OCI-LY1 (cell line): ENCODE data around the gene ANGPTL8.
A peak's percentile ranks its signal among the peaks of the same experiment; 100 is the strongest.

Experiments
- H2AFZ ChIP-seq: fragments of 200-600 bp; sonication (generic), shearing (Covaris generic); 2 replicates; pipeline ENCODE4 v1.6.0; 2014; ENCODE audit warnings: antibody characterized with exemption, mild to moderate bottlenecking, low read length
- H3F3A ChIP-seq: fragments of 200-600 bp; sonication (generic), shearing (Covaris generic); 2 replicates; pipeline ENCODE4 v1.6.0; 2014; ENCODE audit warnings: mild to moderate bottlenecking, antibody characterized with exemption, low read length, moderate library complexity; ENCODE audit not compliant: insufficient read depth
- H3K27ac ChIP-seq: fragments of 200-600 bp; sonication (generic); 2 replicates; pipeline ENCODE4 v1.5.1; 2014; ENCODE audit warnings: low read length, mixed run types, mild to moderate bottlenecking, low read depth; ENCODE audit not compliant: poor library complexity, severe bottlenecking
- H3K27me3 ChIP-seq: fragments of 200-600 bp; sonication (generic); 2 replicates; pipeline ENCODE4 v1.6.0; 2014; ENCODE audit warnings: antibody characterized with exemption, mild to moderate bottlenecking, low read length, moderate library complexity; ENCODE audit not compliant: insufficient read depth
- H3K36me3 ChIP-seq: fragments of 200-600 bp; sonication (generic); 2 replicates; pipeline ENCODE4 v1.6.1; 2014; ENCODE audit warnings: mild to moderate bottlenecking, antibody characterized with exemption, low read length, moderate library complexity, mixed read lengths; ENCODE audit not compliant: insufficient read depth
- H3K4me1 ChIP-seq: fragments of 200-600 bp; sonication (generic); 2 replicates; pipeline ENCODE4 v1.5.1; 2014; ENCODE audit warnings: mild to moderate bottlenecking, low read length, moderate library complexity; ENCODE audit not compliant: insufficient read depth, severe bottlenecking
- H3K4me2 ChIP-seq: fragments of 200-600 bp; sonication (generic), shearing (Covaris generic); 2 replicates; pipeline ENCODE4 v1.6.1; 2014; ENCODE audit warnings: low read length
- H3K4me3 ChIP-seq: fragments of 200-600 bp; sonication (generic); 2 replicates; pipeline ENCODE4 v1.5.1; 2014; ENCODE audit warnings: low read length, low read depth, mild to moderate bottlenecking, mixed read lengths; ENCODE audit not compliant: poor library complexity, severe bottlenecking
- H3K79me2 ChIP-seq: fragments of 200-600 bp; shearing (Covaris generic); 2 replicates; pipeline ENCODE4 v1.6.1; 2016; ENCODE audit warnings: mixed run types, low read length, mixed read lengths; ENCODE audit not compliant: insufficient read depth
- H3K9ac ChIP-seq: fragments of 200-600 bp; sonication (generic), shearing (Covaris generic); 2 replicates; pipeline ENCODE4 v1.6.1; 2014; ENCODE audit warnings: mild to moderate bottlenecking, low read length, mixed read lengths
- H3K9me2 ChIP-seq: fragments of 200-600 bp; sonication (generic), shearing (Covaris generic); 2 replicates; pipeline ENCODE4 v1.6.1; 2014; ENCODE audit warnings: low read depth, mild to moderate bottlenecking, low read length, mixed read lengths
- H3K9me3 ChIP-seq: fragments of 200-600 bp; shearing (Covaris generic); 2 replicates; pipeline ENCODE4 v1.6.1; 2014; ENCODE audit warnings: low read length, mixed read lengths
- H4K20me1 ChIP-seq: fragments of 200-600 bp; sonication (generic), shearing (Covaris generic); 2 replicates; pipeline ENCODE4 v1.6.0; 2016; ENCODE audit warnings: mild to moderate bottlenecking, low read length; ENCODE audit not compliant: insufficient read depth
- EZH2 ChIP-seq: fragments of 200-600 bp; sonication (generic), shearing (Covaris generic); IDR thresholded peaks from 2 replicates; pipeline ENCODE4 v1.8.0; 2017; ENCODE audit warnings: borderline replicate concordance, mixed run types, mild to moderate bottlenecking, antibody characterized with exemption, low read length, moderate library complexity, mixed read lengths
- TF ChIP-seq, protein P1 (sequence below): fragments of 200-600 bp; sonication (generic), shearing (Covaris generic); IDR thresholded peaks from 2 replicates; pipeline ENCODE4 v1.5.1; 2017; ENCODE audit warnings: mild to moderate bottlenecking, antibody characterized with exemption, low read length, moderate library complexity, mixed read lengths

ANGPTL8 gene

DNA sequence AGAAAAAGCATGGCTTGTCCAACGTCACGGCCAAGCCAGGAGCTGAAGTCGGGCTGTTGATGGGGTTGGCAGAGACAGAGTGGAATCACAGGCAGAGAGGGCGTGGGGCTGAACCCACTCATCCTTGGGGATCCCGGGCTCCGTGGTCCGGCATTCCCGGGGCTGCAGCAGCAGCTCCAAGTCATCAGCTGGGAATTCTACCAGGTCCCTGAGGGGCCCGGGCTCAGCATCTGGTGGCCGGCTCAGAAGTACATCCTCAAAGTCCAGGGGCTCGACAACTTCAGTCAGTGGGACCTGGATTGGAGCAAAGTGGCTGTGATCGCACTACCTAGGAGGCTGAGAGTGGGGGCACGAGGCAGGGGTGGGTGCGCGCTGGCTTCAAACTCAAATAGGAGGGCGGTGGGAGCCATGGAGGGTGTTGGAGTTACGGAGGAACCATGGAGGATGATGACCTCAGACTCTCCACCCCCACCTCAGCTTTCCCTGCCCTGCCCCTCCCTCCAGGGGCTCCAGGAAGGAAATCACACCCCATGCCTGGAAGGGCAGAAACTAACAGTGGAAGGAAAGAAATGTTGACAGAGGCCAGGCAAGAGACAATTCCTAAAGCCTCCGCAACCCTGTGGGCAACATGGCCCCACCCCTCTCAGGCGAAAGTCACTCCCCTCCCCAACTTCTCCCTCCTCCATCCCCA, 13.4 kb downstream of the ANGPTL8 start:
- no peak overlapping the region for H3K4me2 ChIP-seq
- no peak overlapping the region for H3K4me3 ChIP-seq
- H4K20me1 ChIP-seq: no peaks in the 10 kb centered on the region
- H3K9me2 ChIP-seq: no peaks in the 10 kb centered on the region
- no peak overlapping the region for H3K27ac ChIP-seq
- no peak for TF ChIP-seq EZH2
- TF ChIP-seq, protein P1, sequence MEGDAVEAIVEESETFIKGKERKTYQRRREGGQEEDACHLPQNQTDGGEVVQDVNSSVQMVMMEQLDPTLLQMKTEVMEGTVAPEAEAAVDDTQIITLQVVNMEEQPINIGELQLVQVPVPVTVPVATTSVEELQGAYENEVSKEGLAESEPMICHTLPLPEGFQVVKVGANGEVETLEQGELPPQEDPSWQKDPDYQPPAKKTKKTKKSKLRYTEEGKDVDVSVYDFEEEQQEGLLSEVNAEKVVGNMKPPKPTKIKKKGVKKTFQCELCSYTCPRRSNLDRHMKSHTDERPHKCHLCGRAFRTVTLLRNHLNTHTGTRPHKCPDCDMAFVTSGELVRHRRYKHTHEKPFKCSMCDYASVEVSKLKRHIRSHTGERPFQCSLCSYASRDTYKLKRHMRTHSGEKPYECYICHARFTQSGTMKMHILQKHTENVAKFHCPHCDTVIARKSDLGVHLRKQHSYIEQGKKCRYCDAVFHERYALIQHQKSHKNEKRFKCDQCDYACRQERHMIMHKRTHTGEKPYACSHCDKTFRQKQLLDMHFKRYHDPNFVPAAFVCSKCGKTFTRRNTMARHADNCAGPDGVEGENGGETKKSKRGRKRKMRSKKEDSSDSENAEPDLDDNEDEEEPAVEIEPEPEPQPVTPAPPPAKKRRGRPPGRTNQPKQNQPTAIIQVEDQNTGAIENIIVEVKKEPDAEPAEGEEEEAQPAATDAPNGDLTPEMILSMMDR: no peak
- no peak overlapping the region for H3K9ac ChIP-seq
- peaks cover 9% of the 10 kb centered on the region for H3K36me3 ChIP-seq
- no peaks in the 10 kb centered on the region for H3K4me1 ChIP-seq
- no peaks in the 10 kb centered on the region for H3K9me3 ChIP-seq
- H2AFZ ChIP-seq: no peak overlapping the region
- H3K27me3 ChIP-seq: no peaks in the 10 kb centered on the region
- H3K79me2 ChIP-seq: no peaks in the 10 kb centered on the region
- no peaks in the 10 kb centered on the region for H3F3A ChIP-seq

GRCh38 chr19:11254666-11255065, 15.2 kb downstream of the ANGPTL8 start:
- no peak overlapping the region for H3K9ac ChIP-seq
- no peak overlapping the region for H2AFZ ChIP-seq
- H3K9me3 ChIP-seq: no peaks in the 10 kb centered on the region
- no peaks in the 10 kb centered on the region for H3K4me1 ChIP-seq
- no peak overlapping the region for H3K27ac ChIP-seq
- H4K20me1 ChIP-seq: no peaks in the 10 kb centered on the region
- H3F3A ChIP-seq: no peaks in the 10 kb centered on the region
- H3K4me2 ChIP-seq: no peak overlapping the region
- H3K27me3 ChIP-seq: no peaks in the 10 kb centered on the region
- TF ChIP-seq, protein P1: peak; percentile 34; the same call in 1 of the 2 replicates
- TF ChIP-seq EZH2: no peak
- no peaks in the 10 kb centered on the region for H3K79me2 ChIP-seq
- H3K4me3 ChIP-seq: no peak overlapping the region
- H3K9me2 ChIP-seq: no peaks in the 10 kb centered on the region
- peaks cover 7% of the 10 kb centered on the region; the same call in 1 of the 2 replicates for H3K36me3 ChIP-seq

DNA sequence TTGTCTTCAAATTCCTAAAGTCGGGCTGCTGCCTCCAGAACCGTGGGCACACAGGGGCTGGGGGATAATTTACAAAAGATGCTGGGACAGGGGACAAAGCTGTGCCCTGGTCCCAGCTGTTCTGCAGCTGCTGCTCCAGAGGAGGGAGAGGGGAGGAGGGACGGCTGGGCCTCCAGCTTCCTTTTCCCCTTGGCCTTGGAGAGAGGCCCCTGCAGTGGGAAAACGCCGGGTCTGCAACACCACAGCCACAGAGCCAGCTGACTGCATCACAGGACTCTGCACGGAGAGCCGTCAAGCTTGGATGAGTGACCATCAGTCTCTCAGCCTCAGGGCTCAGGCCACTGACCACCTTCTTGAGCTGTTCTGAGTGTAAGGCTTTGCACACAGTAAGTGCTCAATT, 16.8 kb downstream of the ANGPTL8 start:
- no peak for TF ChIP-seq EZH2
- no peaks in the 10 kb centered on the region for H3K9me2 ChIP-seq
- H4K20me1 ChIP-seq: no peaks in the 10 kb centered on the region
- H3K9ac ChIP-seq: no peak overlapping the region
- no peaks in the 10 kb centered on the region for H3K4me1 ChIP-seq
- no peaks in the 10 kb centered on the region for H3F3A ChIP-seq
- no peak overlapping the region for H3K4me2 ChIP-seq
- H3K27me3 ChIP-seq: no peaks in the 10 kb centered on the region
- no peaks in the 10 kb centered on the region for H3K79me2 ChIP-seq
- H3K36me3 ChIP-seq: peaks cover 7% of the 10 kb centered on the region; the same call in 1 of the 2 replicates
- H3K27ac ChIP-seq: no peak overlapping the region
- no peak overlapping the region for H3K4me3 ChIP-seq
- H3K9me3 ChIP-seq: no peaks in the 10 kb centered on the region
- H2AFZ ChIP-seq: no peak overlapping the region
